HG03139 (cell line): ENCODE measurements around the gene SIAH1.
"Not testable (repeated sequence)": the region's sequence is repeated elsewhere in the genome, so short reads cannot be mapped to it uniquely, and the experiment has no call there.

ENCODE experiments used
- ATAC-seq: cut with Tn5 transposase; IDR thresholded peaks from one replicate; pipeline ENCODE4 v1.9.1; 2021; ENCODE audit not compliant: unreplicated experiment

SIAH1 gene

DNA sequence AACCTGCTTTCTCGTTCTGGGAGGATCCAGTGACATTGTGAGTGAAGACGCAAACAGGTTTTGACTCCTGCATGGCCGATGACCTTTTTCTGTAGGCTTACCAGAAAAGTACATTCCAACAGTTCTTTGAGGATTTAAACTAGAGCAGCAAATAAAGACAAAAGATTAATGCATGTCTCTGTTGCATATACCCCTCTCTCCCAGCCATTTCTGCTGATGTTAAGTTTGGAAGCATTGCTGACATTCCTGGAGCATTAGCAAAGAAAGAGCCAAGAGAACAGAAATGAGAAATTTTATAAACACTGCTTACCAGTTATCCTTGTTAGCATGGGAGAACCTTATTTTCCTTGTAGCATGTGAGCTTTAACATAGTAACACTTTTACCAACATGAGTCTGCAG, 49.3 kb downstream of the SIAH1 start:
- no peak for ATAC-seq

GRCh38 chr16:48334325-48334724, 50.9 kb downstream of the SIAH1 start:
- no peak for ATAC-seq

DNA sequence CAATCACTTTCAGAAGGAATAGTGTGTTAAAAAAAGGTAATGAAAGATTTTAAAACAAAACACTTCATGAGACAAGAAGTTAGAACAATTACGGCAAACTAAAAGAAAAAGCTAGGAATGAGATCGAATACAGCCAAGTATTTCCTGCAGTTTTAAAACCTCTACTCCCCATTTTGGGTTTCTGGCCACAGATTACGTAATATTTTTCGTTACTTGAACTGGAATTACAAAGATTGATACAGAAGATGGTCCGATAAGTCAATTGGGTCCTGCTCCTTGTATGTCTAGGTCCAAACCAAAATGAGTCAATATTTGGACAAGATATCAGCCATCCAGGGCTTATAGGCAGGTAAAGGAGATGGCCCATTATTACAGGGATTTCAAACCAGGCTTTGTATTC, 52.2 kb downstream of the SIAH1 start:
- no peak for ATAC-seq

DNA sequence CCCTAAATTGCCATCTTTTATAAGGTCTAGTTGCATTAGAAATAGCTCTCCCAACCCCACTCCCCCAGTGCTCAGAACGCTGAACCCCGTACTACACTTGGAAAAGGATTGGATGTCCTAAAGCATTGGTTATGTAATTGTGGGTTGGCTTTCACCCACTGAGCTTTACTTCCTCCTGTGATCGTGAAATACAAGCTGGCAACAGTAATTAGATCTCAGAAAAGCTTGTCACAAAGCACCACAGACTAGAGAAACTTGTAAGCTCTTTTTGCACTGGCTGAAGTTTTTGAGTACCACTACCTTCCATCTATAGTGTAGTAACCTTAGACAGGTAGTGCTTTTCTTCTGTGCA, 54.4 kb downstream of the SIAH1 start:
- no peak for ATAC-seq

DNA sequence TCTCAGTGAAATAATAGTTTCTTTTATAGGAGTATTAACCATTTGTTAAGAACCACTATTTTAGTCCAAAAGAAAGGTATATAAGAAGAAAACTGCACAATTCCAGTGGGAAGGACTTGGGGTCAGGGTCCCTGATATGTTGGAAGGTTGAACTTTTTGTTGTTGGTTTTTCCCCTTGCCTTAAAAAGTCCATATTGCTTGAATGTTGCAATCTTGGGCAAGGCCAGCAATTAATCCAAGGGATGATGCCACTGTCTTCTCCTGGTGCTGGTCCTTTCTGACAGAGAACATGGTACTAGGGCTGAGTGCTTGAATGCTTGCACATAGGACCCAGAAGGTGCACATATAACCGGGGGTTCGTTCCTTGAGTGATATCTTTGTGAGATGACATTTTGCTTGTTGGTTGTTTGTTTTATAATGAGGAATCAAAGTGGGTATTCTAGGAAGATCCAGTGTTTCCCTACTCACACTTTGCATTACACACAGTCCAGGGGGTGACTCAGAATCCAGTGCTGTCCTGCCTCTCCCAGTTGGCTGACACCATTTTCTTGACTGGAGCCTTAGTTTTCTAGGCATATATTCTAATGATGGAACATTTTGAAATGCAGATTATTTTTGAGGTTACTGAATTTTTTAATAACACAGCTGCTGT, 54.9 kb downstream of the SIAH1 start:
- ATAC-seq: no peak

DNA sequence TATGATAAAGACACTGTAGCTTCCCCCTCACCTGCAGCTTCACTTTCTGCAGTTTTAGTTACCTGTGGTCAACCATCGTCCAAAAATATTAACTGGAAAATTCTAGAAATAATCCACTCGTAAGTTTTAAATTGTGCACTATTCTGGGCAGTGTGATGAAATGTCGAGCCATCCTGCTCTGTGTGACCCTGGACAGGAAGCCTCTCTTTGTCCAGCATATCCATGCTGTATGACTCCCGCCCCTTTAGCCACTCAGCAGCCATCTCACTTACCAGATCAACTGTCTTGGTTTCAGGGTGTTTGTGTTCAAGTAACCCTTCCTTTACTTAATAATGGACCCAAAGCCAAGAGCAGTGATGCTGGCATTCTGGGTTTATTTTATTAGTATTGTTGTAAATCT, 56.1 kb downstream of the SIAH1 start:
- no peak for ATAC-seq

- ATAC-seq: no peak
These were observed 58.3 kb downstream of the SIAH1 start for GRCh38 chr16:48326915-48327314.

- ATAC-seq: no peak
These were observed 61.1 kb downstream of the SIAH1 start for GRCh38 chr16:48323783-48324775.

GRCh38 chr16:48321317-48322036, 63.7 kb downstream of the SIAH1 start:
- no peak for ATAC-seq

- no peak for ATAC-seq
These were observed 66.6 kb downstream of the SIAH1 start for GRCh38 chr16:48318630-48319029.

DNA sequence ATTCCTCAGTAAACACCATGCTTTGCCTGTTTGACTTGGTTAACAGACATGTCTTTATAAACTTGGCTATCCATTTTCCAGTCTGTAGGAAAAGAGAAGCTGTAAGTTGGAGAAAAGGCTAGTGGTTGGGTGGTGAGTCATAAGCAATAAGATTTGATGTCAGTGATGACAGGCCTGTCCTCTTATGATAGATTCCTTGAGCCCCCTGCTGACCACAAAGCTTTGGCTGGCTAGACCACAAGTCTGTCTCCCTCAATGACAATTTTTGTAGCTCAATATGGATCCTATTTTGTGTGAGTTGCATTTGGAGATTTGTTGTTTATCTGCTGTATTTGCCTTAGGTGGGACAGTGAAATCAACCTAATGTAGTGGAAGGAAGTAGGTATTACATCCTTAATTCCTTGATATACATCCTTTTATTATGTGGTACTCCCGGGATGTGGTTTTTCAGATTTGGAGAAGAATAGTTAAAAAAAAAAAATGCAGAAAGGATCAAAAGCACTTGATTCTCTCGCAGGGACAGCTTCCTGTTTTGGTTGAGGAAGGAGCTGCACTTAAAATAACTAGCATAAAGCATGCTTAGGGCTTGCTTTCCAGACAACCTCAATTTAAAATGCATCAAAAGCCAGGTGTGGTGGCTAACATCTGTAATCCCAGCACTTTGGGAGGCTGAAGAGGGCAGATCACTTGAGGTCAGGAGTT, 67.4 kb downstream of the SIAH1 start:
- no peak for ATAC-seq

DNA sequence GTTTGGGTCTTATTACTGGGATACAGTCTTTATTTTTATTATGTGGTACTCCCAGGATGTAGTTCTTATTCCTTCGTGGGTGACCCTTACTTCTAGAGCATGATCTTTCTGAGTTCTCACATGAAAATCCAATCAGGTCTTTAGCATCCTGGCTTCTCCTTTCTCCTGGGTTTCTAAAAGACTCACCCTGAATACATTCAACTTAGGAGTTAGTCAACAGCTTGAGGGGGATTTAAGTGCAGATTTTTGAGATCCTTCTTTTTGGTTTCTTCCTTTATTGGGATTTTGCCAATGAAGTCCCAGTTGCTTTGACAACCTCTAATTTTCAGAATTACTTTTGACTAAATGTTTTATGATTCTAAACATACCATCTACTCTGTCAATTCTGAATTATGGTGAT, 68.2 kb downstream of the SIAH1 start:
- ATAC-seq: no peak

DNA sequence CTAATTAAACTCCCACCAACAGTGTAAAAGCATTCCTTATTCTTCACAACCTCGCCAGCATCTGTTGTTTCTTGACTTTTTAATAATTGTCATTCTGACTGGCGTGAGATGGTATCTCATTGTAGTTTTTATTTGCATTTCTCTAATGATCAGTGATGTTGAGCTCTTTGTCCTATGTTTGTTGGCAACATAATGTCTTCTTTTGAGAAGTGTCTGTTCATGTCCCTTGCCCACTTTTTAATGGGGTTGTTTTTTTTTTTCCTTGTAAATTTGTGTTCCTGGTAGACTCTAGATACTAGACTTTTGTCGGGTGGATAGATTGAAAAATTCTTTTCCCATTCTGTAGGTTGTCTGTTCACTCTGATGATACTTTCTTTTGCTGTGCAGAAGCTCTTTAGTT, 71.3 kb downstream of the SIAH1 start:
- not testable (repeated sequence) for ATAC-seq

- ATAC-seq: no peak
These were observed 74.1 kb downstream of the SIAH1 start for GRCh38 chr16:48310908-48311641.
